Stimulated activated CD8-positive, alpha-beta memory T cell treated with anti-CD3 and anti-CD28 coated beads, Interleukin-4, amount 100 ng/mL, for 1 hour (primary cell): ENCODE measurements around the gene OR51D1.

Source experiments
- DNase-seq, 2 donors: peaks; one replicate each; pipeline ENCODE4 v3.0.0-alpha.2; 2020; ENCODE audit warnings: low read depth in 2 of 2, low spot score in 1 of 2

The OR51D1 gene

GRCh38 chr11:4636962-4637661, at the start of gene OR51D1:
Gene OR51D1 (plus strand): TSS chr11:4637477. CDS start chr11:4639791, 2,314 bp downstream.
- peak; percentile 30 to 43 for DNase-seq

GRCh38 chr11:4589017-4589416, 48.3 kb upstream of the OR51D1 start:
- DNase-seq = no peak

- no peak for DNase-seq
Observed at GRCh38 chr11:4593739-4594138, 43.5 kb upstream of the OR51D1 start, which contains the start of gene OR52I1. Gene OR52I1 (plus strand): TSS chr11:4594039. CDS start chr11:4594039, 0 bp downstream.

- no peak for DNase-seq
Observed at GRCh38 chr11:4605057-4605456, 32.2 kb upstream of the OR51D1 start.

GRCh38 chr11:4606231-4607015, 30.9 kb upstream of the OR51D1 start:
- DNase-seq = no peak

GRCh38 chr11:4607096-4607495, 30.2 kb upstream of the OR51D1 start:
- no peak for DNase-seq

- DNase-seq = peak; percentile 75 to 90
Observed at GRCh38 chr11:4607781-4608666, 29.3 kb upstream of the OR51D1 start, which contains the start of gene TRIM68. Gene TRIM68 (minus strand): TSS chr11:4608231. CDS start chr11:4605504, 2,727 bp downstream.

- no peak for DNase-seq
Observed at GRCh38 chr11:4610258-4610935, 26.9 kb upstream of the OR51D1 start.

- DNase-seq = no peak
Observed at GRCh38 chr11:4611986-4612385, 25.3 kb upstream of the OR51D1 start.

- DNase-seq = no peak
Observed at GRCh38 chr11:4615856-4616444, 21.3 kb upstream of the OR51D1 start.

- no peak for DNase-seq
Observed at GRCh38 chr11:4619514-4619913, 17.8 kb upstream of the OR51D1 start.

GRCh38 chr11:4626207-4627099, 10.8 kb upstream of the OR51D1 start:
- DNase-seq = no peak

- DNase-seq = no peak
Observed at GRCh38 chr11:4636136-4636535, 1.1 kb upstream of the OR51D1 start.

- no peak for DNase-seq
Observed at GRCh38 chr11:4637662-4638047, 378 bp downstream of the OR51D1 start.

- DNase-seq = no peak
Observed at GRCh38 chr11:4639931-4640330, 2.7 kb downstream of the OR51D1 start.

GRCh38 chr11:4641501-4641900, 4.2 kb downstream of the OR51D1 start:
- no peak for DNase-seq

- DNase-seq = no peak
Observed at GRCh38 chr11:4642043-4642442, 4.8 kb downstream of the OR51D1 start.

GRCh38 chr11:4643076-4643475, 5.8 kb downstream of the OR51D1 start:
- DNase-seq = no peak

- DNase-seq = no peak
Observed at GRCh38 chr11:4643682-4644081, 6.4 kb downstream of the OR51D1 start, which contains the start of gene OR51E1. Gene OR51E1 (plus strand): TSS chr11:4643982. CDS start chr11:4652527, 8,545 bp downstream.
